ENCODE data around the gene CD300A. TPM values are rescaled to one million over a fixed set of nuclear protein-coding genes. Genes with fewer than 3 reads are reported as not detected.

Gene CD300A
- total RNA-seq, 2 donors from 2014 or later, result not detected

GRCh38 chr17:74477411-74477810, 11.0 kb downstream of the CD300A start:
- Histone ChIP-seq H3K27ac (ENCODE audit: low read depth, low read length) (no peak overlapping the region), H3K9ac (ENCODE audit: extremely low read depth, low read length, poor library complexity, severe bottlenecking) (no peak overlapping the region), H3K4me1 (ENCODE audit: control insufficient read depth, insufficient read depth, low read length) (no peaks in the 10 kb centered on the region), H3K36me3 (ENCODE audit: control insufficient read depth, insufficient read depth, low read length) (no peaks in the 10 kb centered on the region), H3K27me3 (ENCODE audit: control insufficient read depth, insufficient read depth, low read length, poor library complexity, severe bottlenecking) (no peaks in the 10 kb centered on the region), H3K4me3 (ENCODE audit: low read length) (no peak overlapping the region), H3K9me3 (ENCODE audit: control insufficient read depth, low read length) (peaks cover 14% of the 10 kb centered on the region)
- H3K27me3 Mint-ChIP-seq (ENCODE audit: insufficient read depth), result peaks cover 44% of the 10 kb centered on the region
- H3K4me1 Mint-ChIP-seq, result no peaks in the 10 kb centered on the region
- no peak for DNase-seq
- H3K9me3 Mint-ChIP-seq, result peaks cover 24% of the 10 kb centered on the region
- 93 to 100% methylated on average over 1 to 4 of the region's 4 CpGs for WGBS, 2 experiments (ENCODE audit: insufficient coverage in 1 of 2, insufficient read length in 1 of 2)
- H3K4me3 Mint-ChIP-seq, result no peak overlapping the region
- H3K27ac Mint-ChIP-seq, result no peak overlapping the region
- TF ChIP-seq, protein P1, sequence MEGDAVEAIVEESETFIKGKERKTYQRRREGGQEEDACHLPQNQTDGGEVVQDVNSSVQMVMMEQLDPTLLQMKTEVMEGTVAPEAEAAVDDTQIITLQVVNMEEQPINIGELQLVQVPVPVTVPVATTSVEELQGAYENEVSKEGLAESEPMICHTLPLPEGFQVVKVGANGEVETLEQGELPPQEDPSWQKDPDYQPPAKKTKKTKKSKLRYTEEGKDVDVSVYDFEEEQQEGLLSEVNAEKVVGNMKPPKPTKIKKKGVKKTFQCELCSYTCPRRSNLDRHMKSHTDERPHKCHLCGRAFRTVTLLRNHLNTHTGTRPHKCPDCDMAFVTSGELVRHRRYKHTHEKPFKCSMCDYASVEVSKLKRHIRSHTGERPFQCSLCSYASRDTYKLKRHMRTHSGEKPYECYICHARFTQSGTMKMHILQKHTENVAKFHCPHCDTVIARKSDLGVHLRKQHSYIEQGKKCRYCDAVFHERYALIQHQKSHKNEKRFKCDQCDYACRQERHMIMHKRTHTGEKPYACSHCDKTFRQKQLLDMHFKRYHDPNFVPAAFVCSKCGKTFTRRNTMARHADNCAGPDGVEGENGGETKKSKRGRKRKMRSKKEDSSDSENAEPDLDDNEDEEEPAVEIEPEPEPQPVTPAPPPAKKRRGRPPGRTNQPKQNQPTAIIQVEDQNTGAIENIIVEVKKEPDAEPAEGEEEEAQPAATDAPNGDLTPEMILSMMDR (conservative IDR thresholded peaks at IDR 0.05), result no peak
- H3K36me3 Mint-ChIP-seq (ENCODE audit: low read depth), result no peaks in the 10 kb centered on the region

DNA sequence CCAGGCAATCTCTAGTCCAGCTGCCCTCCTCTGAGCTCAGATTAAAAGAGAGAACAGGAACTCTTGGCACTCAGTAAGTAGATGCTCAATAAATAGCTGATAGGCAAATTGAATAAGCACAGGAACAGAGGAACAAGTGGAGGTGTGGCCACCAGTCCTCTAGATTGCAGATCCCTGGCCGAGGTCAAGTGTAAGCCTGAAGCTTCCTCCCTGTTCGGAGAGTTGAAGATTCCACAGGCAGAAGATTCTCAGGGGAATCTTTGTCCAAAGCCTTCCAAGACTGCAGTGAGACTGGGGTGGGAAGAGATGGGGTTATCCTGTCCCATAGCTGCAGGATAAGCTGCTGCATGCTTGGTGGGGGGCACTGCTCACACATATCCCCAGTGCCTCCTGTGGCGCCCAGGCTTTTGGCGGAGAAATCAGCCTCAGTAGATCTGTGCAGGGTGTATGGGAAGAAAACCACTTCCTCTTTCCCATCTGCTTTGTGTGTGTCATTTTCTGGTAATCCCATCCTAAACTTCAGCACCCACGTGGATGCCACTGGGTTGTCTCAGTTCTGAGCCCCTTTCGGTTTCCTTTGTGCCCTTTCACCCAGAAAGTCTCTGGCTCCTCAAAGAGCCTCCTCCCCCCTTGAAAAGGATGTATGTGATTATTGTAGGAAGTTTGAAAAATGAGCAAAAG, 12.1 kb downstream of the CD300A start:
- H3K9me3 Mint-ChIP-seq, result peaks cover 24% of the 10 kb centered on the region
- H3K27ac ChIP-seq (ENCODE audit: low read depth, low read length), result no peak overlapping the region
- no peaks in the 10 kb centered on the region for H3K36me3 Mint-ChIP-seq (ENCODE audit: low read depth)
- H3K4me1 Mint-ChIP-seq, result no peaks in the 10 kb centered on the region
- no peak overlapping the region for H3K4me3 ChIP-seq (ENCODE audit: low read length)
- WGBS, 2 experiments (ENCODE audit: insufficient coverage in 1 of 2, insufficient read length in 1 of 2), result 86 to 92% methylated on average over 2 to 6 of the region's 6 CpGs
- H3K9ac ChIP-seq (ENCODE audit: extremely low read depth, low read length, poor library complexity, severe bottlenecking), result no peak overlapping the region
- DNase-seq, result no peak
- no peaks in the 10 kb centered on the region for H3K4me1 ChIP-seq (ENCODE audit: control insufficient read depth, insufficient read depth, low read length)
- no peaks in the 10 kb centered on the region for H3K36me3 ChIP-seq (ENCODE audit: control insufficient read depth, insufficient read depth, low read length)
- no peak overlapping the region for H3K27ac Mint-ChIP-seq
- H3K27me3 ChIP-seq (ENCODE audit: control insufficient read depth, insufficient read depth, low read length, poor library complexity, severe bottlenecking), result no peaks in the 10 kb centered on the region
- peaks cover 38% of the 10 kb centered on the region for H3K27me3 Mint-ChIP-seq (ENCODE audit: insufficient read depth)
- TF ChIP-seq, protein P1 (conservative IDR thresholded peaks at IDR 0.05), result no peak
- H3K9me3 ChIP-seq (ENCODE audit: control insufficient read depth, low read length), result peaks cover 14% of the 10 kb centered on the region
- H3K4me3 Mint-ChIP-seq, result no peak overlapping the region

DNA sequence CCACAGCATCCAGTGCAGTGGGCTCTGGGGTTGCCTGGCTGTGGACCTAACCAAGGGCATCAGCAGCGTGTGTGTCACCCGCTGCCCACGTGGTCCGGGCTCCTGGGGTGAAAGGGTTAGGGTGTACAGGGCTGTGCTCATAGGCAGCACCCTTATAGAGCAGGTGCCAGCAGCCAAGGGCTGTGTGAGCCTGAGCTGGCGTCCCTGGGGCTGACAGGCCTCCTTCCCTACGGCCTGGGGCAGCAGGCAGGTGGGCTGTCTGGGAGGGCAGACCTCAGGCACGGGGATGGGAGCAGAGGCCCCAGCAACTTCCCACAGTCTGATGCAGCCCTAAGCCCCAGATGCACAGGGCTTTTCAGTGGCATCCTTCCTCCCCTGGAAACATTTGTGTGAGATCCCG, 13.9 kb downstream of the CD300A start:
- Histone ChIP-seq H3K27ac (ENCODE audit: low read depth, low read length) (no peak overlapping the region), H3K9ac (ENCODE audit: extremely low read depth, low read length, poor library complexity, severe bottlenecking) (no peak overlapping the region), H3K9me3 (ENCODE audit: control insufficient read depth, low read length) (peaks cover 8% of the 10 kb centered on the region), H3K27me3 (ENCODE audit: control insufficient read depth, insufficient read depth, low read length, poor library complexity, severe bottlenecking) (no peaks in the 10 kb centered on the region), H3K4me3 (ENCODE audit: low read length) (no peak overlapping the region), H3K36me3 (ENCODE audit: control insufficient read depth, insufficient read depth, low read length) (no peaks in the 10 kb centered on the region), H3K4me1 (ENCODE audit: control insufficient read depth, insufficient read depth, low read length) (no peaks in the 10 kb centered on the region)
- Mint-ChIP-seq H3K27ac (no peak overlapping the region), H3K36me3 (ENCODE audit: low read depth) (no peaks in the 10 kb centered on the region), H3K27me3 (ENCODE audit: insufficient read depth) (peaks cover 40% of the 10 kb centered on the region), H3K4me3 (no peak overlapping the region), H3K4me1 (peaks cover 6% of the 10 kb centered on the region), H3K9me3 (peaks cover 17% of the 10 kb centered on the region)
- no peak for DNase-seq
- TF ChIP-seq, protein P1 (conservative IDR thresholded peaks at IDR 0.05), result no peak
- WGBS, 2 experiments (ENCODE audit: insufficient coverage in 1 of 2, insufficient read length in 1 of 2), result 83 to 85% methylated on average over 2 to 8 of the region's 8 CpGs

All from endodermal cell (in vitro differentiated cells).